ENCODE data around the gene FLRT2.

FLRT2 gene

GRCh38 chr14:85686908-85687307, 157.0 kb downstream of the FLRT2 start:
- TF ChIP-seq CTCF (conservative IDR thresholded peaks at IDR 0.05), result no peak
- H3K27ac ChIP-seq, result no peak overlapping the region

- no peak overlapping the region for H3K27ac ChIP-seq
- TF ChIP-seq CTCF (conservative IDR thresholded peaks at IDR 0.05), result no peak
These were observed 157.5 kb downstream of the FLRT2 start for GRCh38 chr14:85687456-85687855.

GRCh38 chr14:85688006-85688405, 158.1 kb downstream of the FLRT2 start:
- no peak for TF ChIP-seq CTCF (conservative IDR thresholded peaks at IDR 0.05)

GRCh38 chr14:85695300-85695699, 165.4 kb downstream of the FLRT2 start:
- TF ChIP-seq CTCF (conservative IDR thresholded peaks at IDR 0.05), result no peak

More at GRCh38 chr14:85688006-85688405, 158.1 kb downstream of the FLRT2 start:
- no peak overlapping the region for H3K27ac ChIP-seq

DNA sequence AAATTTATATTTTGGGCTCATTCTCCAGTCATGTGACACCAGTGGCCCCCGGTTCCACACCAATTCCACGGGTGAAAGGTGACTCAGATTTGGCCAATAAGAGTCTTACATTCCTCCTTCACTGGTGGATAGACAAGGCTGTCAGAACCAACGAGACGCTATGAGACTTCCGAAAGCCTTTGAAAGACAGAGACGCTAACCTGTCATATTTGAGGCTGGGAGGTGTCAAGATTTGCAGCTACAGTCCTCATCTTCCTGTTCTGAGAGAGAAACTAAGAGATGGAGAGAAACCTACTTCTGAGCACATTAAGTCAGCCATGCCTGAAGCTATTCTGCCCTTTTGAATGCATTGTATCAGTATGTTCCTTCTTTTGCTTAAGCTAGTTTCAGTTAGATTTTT, 171.2 kb downstream of the FLRT2 start:
- no peak overlapping the region for H3K27ac ChIP-seq
- TF ChIP-seq CTCF (conservative IDR thresholded peaks at IDR 0.05), result no peak

More at GRCh38 chr14:85695300-85695699, 165.4 kb downstream of the FLRT2 start:
- no peak overlapping the region for H3K27ac ChIP-seq

DNA sequence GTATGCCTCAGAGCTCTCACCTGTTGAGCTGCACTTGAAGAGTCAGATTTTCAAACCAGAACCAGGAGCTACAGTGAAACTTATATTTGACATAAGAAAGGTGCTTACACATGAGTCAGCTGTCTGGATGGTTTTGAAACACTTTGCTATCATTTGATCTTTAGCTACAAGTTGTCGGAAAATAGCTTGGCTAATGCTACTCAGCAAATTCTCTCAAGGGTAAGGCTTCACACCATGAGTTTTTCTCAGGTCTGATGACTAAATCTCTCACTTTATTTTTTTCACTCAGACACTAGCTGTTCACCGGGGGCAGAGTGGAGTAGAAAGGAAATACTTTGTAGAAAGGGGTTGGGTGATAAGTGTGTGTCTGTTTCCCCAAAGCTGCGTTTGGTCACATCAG, 171.8 kb downstream of the FLRT2 start:
- no peak overlapping the region for H3K27ac ChIP-seq
- TF ChIP-seq CTCF (conservative IDR thresholded peaks at IDR 0.05), result no peak

DNA sequence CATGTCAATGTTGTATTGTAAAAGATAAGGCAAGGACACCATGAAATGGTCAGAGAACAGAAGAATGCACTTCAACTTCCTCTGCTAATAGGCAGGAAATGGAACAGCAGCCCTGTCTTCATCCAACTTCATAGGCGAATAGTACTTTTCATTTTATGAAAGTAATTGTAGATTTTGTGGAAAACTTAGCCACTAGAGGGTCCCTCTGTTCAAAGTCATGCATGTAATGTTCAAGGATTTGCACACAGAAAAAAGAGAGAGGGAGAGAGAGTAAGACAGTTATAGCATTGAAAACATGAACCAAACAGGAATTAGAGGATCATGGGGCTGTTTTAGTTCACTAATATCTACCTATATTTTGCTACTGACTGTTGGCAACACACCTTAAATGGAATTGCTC, 172.2 kb downstream of the FLRT2 start:
- no peak overlapping the region for H3K27ac ChIP-seq
- TF ChIP-seq CTCF (conservative IDR thresholded peaks at IDR 0.05), result no peak

- TF ChIP-seq CTCF (conservative IDR thresholded peaks at IDR 0.05), result no peak
- no peak overlapping the region for H3K27ac ChIP-seq
These were observed 173.1 kb downstream of the FLRT2 start for GRCh38 chr14:85702997-85703396.
